ENCODE measurements around the gene SLC26A8. TPM values are rescaled to one million over a fixed set of nuclear protein-coding genes. Genes with fewer than 3 reads are reported as not detected.
A peak's percentile ranks its signal among the peaks of the same experiment; 100 is the strongest.

Gene SLC26A8
- total and polyA plus RNA-seq, 4 donors, result 0.03 to 0.33 (median 0.18) TPM

GRCh38 chr6:36038120-36038876 lies 13.9 kb upstream of the SLC26A8 start:
- TF ChIP-seq YY1 (IDR thresholded peaks at IDR 0.05), result no peak
- TF ChIP-seq ZBTB33 (IDR thresholded peaks at IDR 0.05), result no peak
- TF ChIP-seq ATF3 (IDR thresholded peaks at IDR 0.05), result no peak
- no peak for TF ChIP-seq FOXA2 (IDR thresholded peaks at IDR 0.05)
- no peak for TF ChIP-seq REST (IDR thresholded peaks at IDR 0.05)
- no peaks in the 10 kb centered on the region for H3K9me3 ChIP-seq (ENCODE audit: control insufficient read depth in 4 of 4, low read length in 3 of 4)
- no peaks in the 10 kb centered on the region for H3K36me3 ChIP-seq (ENCODE audit: control insufficient read depth in 4 of 4, insufficient read depth in 3 of 4, low read depth in 1 of 4, low read length in 3 of 4)
- H3K27ac ChIP-seq (ENCODE audit: low read depth in 1 of 2, low read length in 2 of 2), result peak overlapping the region; percentile 21 to 49
- H3K9ac ChIP-seq (ENCODE audit: low read depth in 1 of 2, low read length in 2 of 2), result no peak overlapping the region
- 68% methylated on average over 4 of the region's 4 CpGs for WGBS
- H3K4me3 ChIP-seq (ENCODE audit: low read depth in 1 of 3, low read length in 3 of 3), result no peak overlapping the region
- H3K4me1 ChIP-seq (ENCODE audit: control insufficient read depth in 4 of 4, insufficient read depth in 4 of 4, low read length in 3 of 4), result peaks cover 18 to 42% (median 21%) of the 10 kb centered on the region in 4 donors
- H3K27me3 ChIP-seq (ENCODE audit: control insufficient read depth in 4 of 4, insufficient read depth in 4 of 4, low read length in 3 of 4), result no peaks in the 10 kb centered on the region
- DNase-seq (ENCODE audit: low spot score), result no peak

GRCh38 chr6:36035225-36035624 lies 10.8 kb upstream of the SLC26A8 start:
- no peaks in the 10 kb centered on the region for H3K27me3 ChIP-seq (ENCODE audit: control insufficient read depth in 4 of 4, insufficient read depth in 4 of 4, low read length in 3 of 4)
- H3K27ac ChIP-seq (ENCODE audit: low read depth in 1 of 2, low read length in 2 of 2), result no peak overlapping the region
- DNase-seq (ENCODE audit: low spot score), result no peak
- H3K9ac ChIP-seq (ENCODE audit: low read depth in 1 of 2, low read length in 2 of 2), result no peak overlapping the region
- H3K9me3 ChIP-seq (ENCODE audit: control insufficient read depth in 4 of 4, low read length in 3 of 4), result no peaks in the 10 kb centered on the region
- H3K4me3 ChIP-seq (ENCODE audit: low read depth in 1 of 3, low read length in 3 of 3), result no peak overlapping the region
- TF ChIP-seq FOXA1 (IDR thresholded peaks at IDR 0.05) (no peak), HNF4A (conservative IDR thresholded peaks at IDR 0.05) (no peak), NR2F2 (IDR thresholded peaks at IDR 0.05) (no peak), MAX (IDR thresholded peaks at IDR 0.05) (no peak), RAD21 (IDR thresholded peaks at IDR 0.05) (no peak), REST (IDR thresholded peaks at IDR 0.05) (no peak), RXRA (IDR thresholded peaks at IDR 0.05) (no peak), CTCF (IDR thresholded peaks at IDR 0.05; ENCODE audit: low read depth, low read length, missing input control) (no peak), TAF1 (conservative IDR thresholded peaks at IDR 0.05) (no peak), YY1 (IDR thresholded peaks at IDR 0.05) (no peak), EGR1 (IDR thresholded peaks at IDR 0.05; ENCODE audit: low read depth in 2 of 2) (no peak), FOXA2 (IDR thresholded peaks at IDR 0.05) (no peak), ZBTB33 (IDR thresholded peaks at IDR 0.05) (no peak), GABPA (IDR thresholded peaks at IDR 0.05 in 1 of 2, conservative IDR thresholded peaks at IDR 0.05 in 1 of 2) (no peak), ATF3 (IDR thresholded peaks at IDR 0.05) (no peak), SP1 (IDR thresholded peaks at IDR 0.05) (no peak)
- H3K36me3 ChIP-seq (ENCODE audit: control insufficient read depth in 4 of 4, insufficient read depth in 3 of 4, low read depth in 1 of 4, low read length in 3 of 4), result no peaks in the 10 kb centered on the region
- H3K4me1 ChIP-seq (ENCODE audit: control insufficient read depth in 4 of 4, insufficient read depth in 4 of 4, low read length in 3 of 4), result peaks cover 27 to 52% (median 30%) of the 10 kb centered on the region in 4 donors
- 75% methylated on average over 4 of the region's 4 CpGs for WGBS

Measured in liver (tissue), 9 donors.